Right cardiac atrium (tissue), 5 donors: Measurements from ENCODE around the gene CMTM1. TPM values are rescaled to one million over a fixed set of nuclear protein-coding genes. Genes with fewer than 3 reads are reported as not detected.
"Not testable (repeated sequence)": the region's sequence is repeated elsewhere in the genome, so short reads cannot be mapped to it uniquely, and the experiment has no call there.

ENCODE experiments used
- ATAC-seq, 2 donors: fragments of 200-7000 bp; cut with Tn5 transposase; one replicate each; pipeline versions ENCODE4 v1.8.0 to v1.9.1; 2020; ENCODE audit warnings: moderate library complexity in 2 of 2, mild to moderate bottlenecking in 1 of 2
- DNase-seq, 3 donors: peaks; one replicate each; pipeline ENCODE4 v3.0.0-alpha.2; 2020
- H3K27ac ChIP-seq: one replicate; pipeline ENCODE4 v1.5.1; 2013; ENCODE audit warnings: mild to moderate bottlenecking, low read length, control low read depth, moderate library complexity
- H3K27me3 ChIP-seq: one replicate; pipeline ENCODE4 v1.6.1; 2013; ENCODE audit not compliant: control insufficient read depth, insufficient read depth
- H3K4me1 ChIP-seq: one replicate; pipeline ENCODE4 v1.6.1; 2013; ENCODE audit warnings: low read length; ENCODE audit not compliant: control insufficient read depth, insufficient read depth
- H3K4me3 ChIP-seq: one replicate; pipeline ENCODE4 v1.5.1; 2013; ENCODE audit warnings: low read length, control low read depth
- H3K9me3 ChIP-seq: one replicate; pipeline ENCODE4 v1.6.1; 2013; ENCODE audit warnings: low read length; ENCODE audit not compliant: control insufficient read depth
- WGBS: extraction: QIAGEN DNeasy Blood & Tissue Kit; methylation state at CpG from one replicate; pipeline ENCODE4 v1.1.7; 2013; 5-methylcytosine and 5-hydroxymethylcytosine counted together
- intact Hi-C, 4 donors: fragments of 100-400 bp; cut with DNase I; formaldehyde crosslinking; loops; one replicate each; pipeline versions ENCODE4 v1.11.0 to v1.14.0; 2022 to 2023
- polyA plus RNA-seq: library from polyadenylated mRNA; stranded (reverse); fragments of 200-250 nt; gene quantifications from one replicate; pipeline ENCODE4 v1.2.3, GENCODE V29; 2013
- total RNA-seq, 4 donors: library from RNA; stranded (reverse); fragmentation: NEBNext Ultra II Directional; extraction: Animal tissue kit (Norgen Biotek cat#: 25700); gene quantifications; one replicate each; pipeline ENCODE4 v1.2.1, GENCODE V29; 2021
- donor health status: healthy with polysubstance abuse.
- donor health status: DM: no; HTN: yes; CAD: no.
- donor health status: DM: no; HTN: no; CAD: no.
- donor health status: DM: no; HTN: yes; CAD: no; lungs with severe emphysema.
- donor health status: DM: yes; HTN: yes; CAD: no.

The CMTM1 gene
- total and polyA plus RNA-seq, 5 donors, result 0.14 to 2.6 (median 1.8) TPM

- H3K4me1 ChIP-seq, H3K27me3 ChIP-seq, H3K27ac ChIP-seq, H3K4me3 ChIP-seq, DNase-seq, H3K9me3 ChIP-seq, intact Hi-C loops, ATAC-seq: not testable (repeated sequence)
- WGBS, result 98% methylated on average over 4 of the region's 4 CpGs
Measured at GRCh38 chr16:66596559-66596958, 30.3 kb downstream of the CMTM1 start.

- Histone ChIP-seq H3K9me3 (no peaks in the 10 kb centered on the region), H3K4me1 (no peaks in the 10 kb centered on the region), H3K27ac (no peak overlapping the region), H3K4me3 (no peak overlapping the region), H3K27me3 (no peaks in the 10 kb centered on the region)
- intact Hi-C loops, result no loop called here
- ATAC-seq (no peak), DNase-seq (no peak)
- WGBS, result 79% methylated on average over 5 of the region's 5 CpGs
Measured at GRCh38 chr16:66596986-66597848, 31.0 kb downstream of the CMTM1 start.

GRCh38 chr16:66598111-66598510 lies 31.9 kb downstream of the CMTM1 start:
- DNase-seq, result no peak
- no peak for ATAC-seq
- H3K27me3 ChIP-seq, result no peaks in the 10 kb centered on the region
- intact Hi-C loops, result no loop called here
- H3K4me1 ChIP-seq, result no peaks in the 10 kb centered on the region
- no peaks in the 10 kb centered on the region for H3K9me3 ChIP-seq
- 59% methylated on average over 3 of the region's 3 CpGs for WGBS
- no peak overlapping the region for H3K4me3 ChIP-seq
- no peak overlapping the region for H3K27ac ChIP-seq

GRCh38 chr16:66599726-66600125 lies 33.5 kb downstream of the CMTM1 start:
- WGBS, result 97% methylated on average over 4 of the region's 4 CpGs
- Histone ChIP-seq H3K27ac (no peak overlapping the region), H3K27me3 (no peaks in the 10 kb centered on the region), H3K9me3 (no peaks in the 10 kb centered on the region), H3K4me1 (no peaks in the 10 kb centered on the region), H3K4me3 (no peak overlapping the region)
- DNase-seq, result no peak
- intact Hi-C loops, result loop anchor here in 3 of 4 donors (5.0 to 10.0 kb wide), 4 partner anchors 47 to 195 kb away; partner anchors contain the start of genes CKLF (in 1 of the 3) and TK2 (in 1 of the 3)
- no peak for ATAC-seq

- intact Hi-C loops, result loop anchor here in 3 of 4 donors (5.0 to 10.0 kb wide), 4 partner anchors 48 to 196 kb away; partner anchors contain the start of genes CKLF (in 1 of the 3) and TK2 (in 1 of the 3)
- no peak for DNase-seq
- H3K4me1 ChIP-seq, result no peaks in the 10 kb centered on the region
- H3K9me3 ChIP-seq, result no peaks in the 10 kb centered on the region
- H3K4me3 ChIP-seq, result no peak overlapping the region
- H3K27me3 ChIP-seq, result no peaks in the 10 kb centered on the region
- WGBS, result 95% methylated on average over 1 of the region's 1 CpG
- H3K27ac ChIP-seq, result no peak overlapping the region
- ATAC-seq, result no peak
Measured at GRCh38 chr16:66600477-66600876, 34.2 kb downstream of the CMTM1 start.

GRCh38 chr16:66601471-66601870 lies 35.2 kb downstream of the CMTM1 start:
- no peak for ATAC-seq
- Histone ChIP-seq H3K9me3 (no peaks in the 10 kb centered on the region), H3K27me3 (no peaks in the 10 kb centered on the region), H3K4me1 (no peaks in the 10 kb centered on the region), H3K27ac (no peak overlapping the region), H3K4me3 (no peak overlapping the region)
- intact Hi-C loops, result loop anchor here in 3 of 4 donors (5.0 to 10.0 kb wide), 4 partner anchors 49 to 197 kb away; partner anchors contain the start of genes CKLF (in 1 of the 3) and TK2 (in 1 of the 3)
- 98% methylated on average over 5 of the region's 5 CpGs for WGBS
- DNase-seq, result no peak

- intact Hi-C loops, result loop anchor here in 3 of 4 donors (5.0 to 10.0 kb wide), 4 partner anchors 51 to 199 kb away; partner anchors contain the start of genes CKLF (in 1 of the 3) and TK2 (in 1 of the 3)
- 9% methylated on average over 32 of the region's 32 CpGs for WGBS
- peak overlapping the region; percentile 21 for H3K27ac ChIP-seq
- H3K4me1 ChIP-seq, result no peaks in the 10 kb centered on the region
- no peaks in the 10 kb centered on the region for H3K9me3 ChIP-seq
- DNase-seq, result peak; percentile 70 to 89 (median 89)
- peak overlapping the region; percentile 77 for H3K4me3 ChIP-seq
- H3K27me3 ChIP-seq, result no peaks in the 10 kb centered on the region
- peak; percentile 37 to 42 for ATAC-seq
Measured at GRCh38 chr16:66603537-66604375, 37.5 kb downstream of the CMTM1 start.

GRCh38 chr16:66604376-66605176 lies 38.3 kb downstream of the CMTM1 start, which contains the start of gene CMTM3:
Gene CMTM3, plus strand, starts transcription at chr16:66604704. Its CDS starts 102 bp downstream, at chr16:66604806.
- H3K4me1 ChIP-seq, result no peaks in the 10 kb centered on the region
- peak within 1 kb of the TSS; percentile 77 for H3K4me3 ChIP-seq
- under 1% methylated on average over 92 of the region's 96 CpGs for WGBS

GRCh38 chr16:66605177-66605978 lies 39.1 kb downstream of the CMTM1 start:
- 3% methylated on average over 61 of the region's 61 CpGs for WGBS
- H3K27ac ChIP-seq, result peak overlapping the region; percentile 77
- H3K27me3 ChIP-seq, result no peaks in the 10 kb centered on the region
- ATAC-seq (peak; percentile 59 to 77), DNase-seq (peak; percentile 73 to 90 (median 89))
- H3K4me1 ChIP-seq, result no peaks in the 10 kb centered on the region
- no peaks in the 10 kb centered on the region for H3K9me3 ChIP-seq
- H3K4me3 ChIP-seq, result peak overlapping the region; percentile 77
- intact Hi-C loops, result loop anchor here in 3 of 4 donors (5.0 to 10.0 kb wide), 5 partner anchors 121 to 262 kb away; no protein-coding TSS in a partner anchor

More at GRCh38 chr16:66604376-66605176, 38.3 kb downstream of the CMTM1 start, which contains the start of gene CMTM3:
- no peaks in the 10 kb centered on the region for H3K27me3 ChIP-seq
- H3K9me3 ChIP-seq, result no peaks in the 10 kb centered on the region
- ATAC-seq (peak; percentile 67 to 69), DNase-seq (peak; percentile 76 to 91 (median 90))
- intact Hi-C loops, result loop anchor here in 3 of 4 donors (5.0 to 10.0 kb wide), 6 partner anchors 52 to 263 kb away; partner anchors contain the start of genes CKLF (in 1 of the 3) and TK2 (in 1 of the 3)
- H3K27ac ChIP-seq, result peak within 1 kb of the TSS; percentile 77
